ENCODE results near the gene COL16A1. TPM values are rescaled to one million over a fixed set of nuclear protein-coding genes. Genes with fewer than 3 reads are reported as not detected.

Gene COL16A1
- 10.3 and 13.8 TPM in 2 replicates for total RNA-seq (2014; rRNA removed; shearing (Covaris generic))

DNA sequence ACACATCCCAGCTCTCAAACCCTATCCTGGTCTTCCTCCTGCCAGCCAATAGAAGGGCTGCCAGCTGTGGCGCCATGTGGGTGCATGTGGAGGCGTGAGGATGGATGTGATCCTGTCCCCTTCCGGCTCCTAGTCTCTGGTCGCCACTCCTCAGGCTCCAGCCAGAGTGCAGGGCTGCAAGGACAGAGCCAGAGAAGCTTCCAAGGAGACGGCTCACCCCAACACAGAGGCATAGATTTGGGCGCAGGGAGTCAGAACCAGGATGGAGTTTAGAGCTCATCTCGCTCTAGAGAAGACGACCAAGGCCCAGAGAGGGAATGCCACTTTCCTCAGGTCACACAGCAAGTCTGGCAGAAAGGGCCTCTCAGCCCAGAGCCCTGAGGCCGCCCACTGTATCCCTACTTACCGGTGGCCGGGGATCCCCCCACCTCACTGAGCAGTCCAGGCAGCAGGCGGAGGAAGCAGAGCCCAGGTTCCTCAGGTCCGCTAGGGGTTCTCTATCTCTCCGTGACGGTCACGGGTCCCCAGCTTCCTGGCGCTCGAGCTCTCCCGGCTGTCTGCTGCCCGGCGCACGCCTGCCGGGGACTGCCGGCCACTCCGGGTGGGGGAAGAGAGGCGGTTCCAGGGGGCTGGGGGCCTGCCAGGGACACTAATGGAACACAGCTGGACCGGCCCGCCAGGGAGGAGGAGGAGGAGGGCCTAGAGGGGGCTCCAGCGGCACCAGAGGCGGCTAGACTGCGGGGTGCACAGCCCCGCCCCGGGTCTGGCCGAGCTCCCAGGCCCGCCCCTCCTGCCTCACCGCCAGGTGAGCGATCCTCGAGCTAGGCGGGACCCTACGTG lies at the start of gene COL16A1:
Gene COL16A1 (minus strand): TSS at position 587 of the 840 bp plus-strand sequence. CDS start 1,824 bp downstream, outside the sequence.
- Histone ChIP-seq H3K36me3 (replicated peaks; ENCODE audit: control insufficient read depth, insufficient read depth, low read length) (no peaks in the 10 kb centered on the region; the same call in 1 of the 2 replicates), H3K27me3 (ENCODE audit: control insufficient read depth, insufficient read depth, low read length) (no peaks in the 10 kb centered on the region; the same call in 1 of the 2 replicates), H3K4me3 (ENCODE audit: insufficient read depth, low read depth, low read length) (peak within 1 kb of the TSS; percentile 59)
- DNase-seq, result peak; percentile 96

DNA sequence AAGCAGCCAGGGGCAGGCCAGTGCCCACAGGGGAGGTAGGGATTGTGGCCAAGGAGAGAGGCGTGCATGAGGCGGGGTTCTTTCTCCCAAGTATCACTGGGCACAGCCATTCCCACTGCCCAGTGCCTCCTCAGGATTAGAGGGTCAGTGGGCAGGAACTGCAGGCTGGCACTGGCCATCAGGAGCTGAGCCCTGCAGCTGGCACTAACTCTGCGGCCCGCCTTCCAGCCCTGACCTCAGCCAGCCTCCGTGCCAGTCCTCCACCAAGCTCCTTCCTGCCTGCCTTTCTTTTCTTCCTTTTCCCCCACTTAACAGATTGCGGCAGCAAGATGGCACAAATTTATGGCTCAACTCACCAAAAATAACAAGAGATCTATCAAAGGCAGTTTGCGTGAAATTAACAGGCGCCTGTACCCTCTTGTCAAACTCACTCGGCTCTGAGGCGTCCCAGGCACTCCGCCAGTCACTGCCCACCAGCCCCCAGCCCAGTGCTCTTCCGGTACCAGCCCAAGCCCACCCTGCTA lies 49.2 kb upstream of the COL16A1 start:
- no peaks in the 10 kb centered on the region for H3K27me3 ChIP-seq (ENCODE audit: control insufficient read depth, insufficient read depth, low read length)
- no peaks in the 10 kb centered on the region; the same call in 1 of the 2 replicates for H3K36me3 ChIP-seq (replicated peaks; ENCODE audit: control insufficient read depth, insufficient read depth, low read length)
- H3K4me3 ChIP-seq (ENCODE audit: insufficient read depth, low read depth, low read length), result no peak overlapping the region
- no peak for DNase-seq

GRCh38 chr1:31752258-31752657 lies 48.4 kb upstream of the COL16A1 start:
- no peaks in the 10 kb centered on the region; the same call in 1 of the 2 replicates for H3K36me3 ChIP-seq (replicated peaks; ENCODE audit: control insufficient read depth, insufficient read depth, low read length)
- H3K4me3 ChIP-seq (ENCODE audit: insufficient read depth, low read depth, low read length), result no peak overlapping the region
- no peaks in the 10 kb centered on the region for H3K27me3 ChIP-seq (ENCODE audit: control insufficient read depth, insufficient read depth, low read length)
- peak; percentile 76 for DNase-seq

DNA sequence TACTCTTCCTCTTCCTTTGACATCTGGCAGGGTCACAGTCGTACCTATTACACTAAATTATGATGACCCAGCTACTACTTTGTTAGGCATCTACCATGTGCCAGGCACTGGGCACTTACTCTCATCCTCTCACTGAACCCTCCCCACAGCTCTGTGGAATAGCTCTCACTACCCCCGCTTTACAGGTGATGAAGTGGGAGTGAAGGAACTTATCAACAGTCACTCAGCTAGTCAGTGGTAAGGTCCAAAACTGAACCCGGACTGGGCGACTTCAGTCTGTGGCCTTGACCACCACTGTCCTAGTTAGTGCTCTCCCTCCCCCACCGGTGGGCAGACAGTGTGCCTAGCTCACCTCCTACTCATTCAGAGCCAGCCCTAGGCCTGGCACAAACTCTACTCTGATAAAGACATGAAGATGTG lies 48.0 kb upstream of the COL16A1 start:
- H3K4me3 ChIP-seq (ENCODE audit: insufficient read depth, low read depth, low read length), result no peak overlapping the region
- H3K36me3 ChIP-seq (replicated peaks; ENCODE audit: control insufficient read depth, insufficient read depth, low read length), result no peaks in the 10 kb centered on the region; the same call in 1 of the 2 replicates
- no peak for DNase-seq
- H3K27me3 ChIP-seq (ENCODE audit: control insufficient read depth, insufficient read depth, low read length), result no peaks in the 10 kb centered on the region

DNA sequence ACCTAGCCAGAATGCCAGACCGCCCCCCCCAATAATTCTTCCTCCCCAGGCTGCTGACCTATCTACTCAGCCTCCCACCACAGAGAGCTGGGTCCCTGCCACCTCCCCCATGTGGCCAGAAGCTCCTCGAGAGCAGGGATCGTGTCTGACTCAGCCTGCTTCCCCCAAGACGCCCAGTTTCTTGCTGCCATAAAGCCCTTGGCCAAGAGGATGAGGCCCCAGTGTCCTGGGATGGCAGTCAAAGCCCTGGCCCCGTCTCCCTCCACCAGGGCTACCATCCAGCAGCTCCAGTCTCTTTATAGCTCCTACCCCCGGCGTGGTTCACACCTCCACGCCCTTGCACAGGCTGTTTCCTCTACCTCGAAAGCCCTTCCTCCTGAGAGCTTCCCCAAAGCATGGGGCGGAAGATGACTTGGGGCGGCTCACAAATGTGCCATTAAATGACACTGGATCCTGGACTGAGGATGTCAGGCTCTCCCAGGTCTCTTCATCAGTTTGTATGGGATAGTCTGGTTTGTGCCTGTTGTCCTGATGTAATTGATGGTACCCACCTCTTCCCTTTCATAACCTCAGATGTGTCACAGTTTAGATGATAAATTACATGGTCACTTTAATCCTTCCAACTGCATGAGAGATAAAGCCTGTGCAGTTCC lies 47.2 kb upstream of the COL16A1 start:
- Histone ChIP-seq H3K27me3 (ENCODE audit: control insufficient read depth, insufficient read depth, low read length) (no peaks in the 10 kb centered on the region), H3K36me3 (replicated peaks; ENCODE audit: control insufficient read depth, insufficient read depth, low read length) (no peaks in the 10 kb centered on the region; the same call in 1 of the 2 replicates), H3K4me3 (ENCODE audit: insufficient read depth, low read depth, low read length) (no peak overlapping the region)
- no peak for DNase-seq

DNA sequence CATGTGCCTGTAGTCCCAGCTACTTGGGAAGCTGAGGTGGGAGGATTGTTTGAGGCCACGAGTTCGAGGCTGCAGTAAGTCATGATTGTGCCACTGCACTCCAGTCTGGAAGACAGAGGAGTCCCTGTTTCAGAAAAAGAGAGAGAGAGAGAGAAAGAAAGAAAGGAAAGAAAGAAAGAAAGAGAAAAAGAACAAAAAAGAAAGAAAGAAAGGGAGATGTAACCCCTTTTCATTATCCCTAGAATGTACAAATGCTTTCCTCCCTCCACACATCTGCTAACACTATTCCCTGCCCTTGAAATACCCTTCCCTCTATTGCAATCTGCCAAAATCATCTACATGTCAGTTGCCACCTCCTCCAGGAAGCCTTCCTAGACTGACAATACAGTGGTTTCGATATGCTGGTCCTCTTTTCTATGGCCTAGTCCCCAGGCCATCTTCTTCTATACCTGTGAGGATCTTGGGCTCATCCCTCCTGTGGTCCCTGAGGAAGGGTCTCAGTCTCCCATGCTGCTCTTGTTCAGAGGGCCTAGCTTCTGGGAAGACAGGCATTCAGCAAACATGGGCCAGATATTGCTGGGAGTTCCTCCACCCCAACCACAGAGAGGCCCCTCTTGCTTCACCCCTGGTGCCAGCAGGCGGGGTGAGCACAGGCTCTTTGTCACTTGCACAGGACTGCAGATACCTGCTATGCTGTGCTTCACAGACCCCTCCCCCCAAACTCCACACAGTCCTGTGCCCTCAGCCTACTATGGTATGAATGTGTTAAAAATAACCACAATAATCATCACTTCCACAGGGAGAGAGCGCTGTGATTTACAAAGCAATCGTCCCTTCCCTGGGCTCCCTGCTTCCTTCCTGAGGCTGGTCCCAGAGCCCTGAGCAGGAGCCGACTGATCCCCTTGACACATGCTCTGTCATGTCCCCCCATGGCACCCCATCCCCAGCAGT lies 46.2 kb upstream of the COL16A1 start:
- H3K27me3 ChIP-seq (ENCODE audit: control insufficient read depth, insufficient read depth, low read length), result no peaks in the 10 kb centered on the region
- no peaks in the 10 kb centered on the region for H3K36me3 ChIP-seq (replicated peaks; ENCODE audit: control insufficient read depth, insufficient read depth, low read length)
- DNase-seq, result no peak
- H3K4me3 ChIP-seq (ENCODE audit: insufficient read depth, low read depth, low read length), result no peak overlapping the region

DNA sequence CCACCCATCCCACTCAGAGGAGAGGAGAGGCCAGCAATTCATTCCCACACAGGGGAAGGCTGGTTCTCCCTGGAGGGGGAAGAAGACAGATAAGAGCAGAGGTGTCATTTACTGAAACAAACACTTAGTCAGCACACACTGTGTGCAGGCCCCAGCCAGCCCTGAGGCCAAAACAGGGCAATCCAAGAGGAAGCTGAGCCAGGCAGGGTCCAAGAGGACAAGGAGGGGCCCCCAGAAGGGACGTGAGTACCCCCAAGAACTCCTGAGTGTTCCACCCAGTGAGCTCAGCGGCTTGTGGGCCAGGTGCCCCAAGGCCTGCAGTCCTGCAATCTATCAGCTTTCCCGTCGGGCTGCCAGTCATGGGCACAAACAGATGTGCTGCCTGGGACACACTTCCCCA lies 44.5 kb upstream of the COL16A1 start:
- no peaks in the 10 kb centered on the region for H3K36me3 ChIP-seq (replicated peaks; ENCODE audit: control insufficient read depth, insufficient read depth, low read length)
- no peak overlapping the region for H3K4me3 ChIP-seq (ENCODE audit: insufficient read depth, low read depth, low read length)
- H3K27me3 ChIP-seq (ENCODE audit: control insufficient read depth, insufficient read depth, low read length), result no peaks in the 10 kb centered on the region
- no peak for DNase-seq

GRCh38 chr1:31747304-31747703 lies 43.5 kb upstream of the COL16A1 start:
- H3K36me3 ChIP-seq (replicated peaks; ENCODE audit: control insufficient read depth, insufficient read depth, low read length), result no peaks in the 10 kb centered on the region
- no peaks in the 10 kb centered on the region for H3K27me3 ChIP-seq (ENCODE audit: control insufficient read depth, insufficient read depth, low read length)
- DNase-seq, result no peak
- H3K4me3 ChIP-seq (ENCODE audit: insufficient read depth, low read depth, low read length), result no peak overlapping the region

GRCh38 chr1:31746687-31747086 lies 42.9 kb upstream of the COL16A1 start:
- Histone ChIP-seq H3K27me3 (ENCODE audit: control insufficient read depth, insufficient read depth, low read length) (no peaks in the 10 kb centered on the region), H3K4me3 (ENCODE audit: insufficient read depth, low read depth, low read length) (no peak overlapping the region), H3K36me3 (replicated peaks; ENCODE audit: control insufficient read depth, insufficient read depth, low read length) (no peaks in the 10 kb centered on the region)
- DNase-seq, result no peak

DNA sequence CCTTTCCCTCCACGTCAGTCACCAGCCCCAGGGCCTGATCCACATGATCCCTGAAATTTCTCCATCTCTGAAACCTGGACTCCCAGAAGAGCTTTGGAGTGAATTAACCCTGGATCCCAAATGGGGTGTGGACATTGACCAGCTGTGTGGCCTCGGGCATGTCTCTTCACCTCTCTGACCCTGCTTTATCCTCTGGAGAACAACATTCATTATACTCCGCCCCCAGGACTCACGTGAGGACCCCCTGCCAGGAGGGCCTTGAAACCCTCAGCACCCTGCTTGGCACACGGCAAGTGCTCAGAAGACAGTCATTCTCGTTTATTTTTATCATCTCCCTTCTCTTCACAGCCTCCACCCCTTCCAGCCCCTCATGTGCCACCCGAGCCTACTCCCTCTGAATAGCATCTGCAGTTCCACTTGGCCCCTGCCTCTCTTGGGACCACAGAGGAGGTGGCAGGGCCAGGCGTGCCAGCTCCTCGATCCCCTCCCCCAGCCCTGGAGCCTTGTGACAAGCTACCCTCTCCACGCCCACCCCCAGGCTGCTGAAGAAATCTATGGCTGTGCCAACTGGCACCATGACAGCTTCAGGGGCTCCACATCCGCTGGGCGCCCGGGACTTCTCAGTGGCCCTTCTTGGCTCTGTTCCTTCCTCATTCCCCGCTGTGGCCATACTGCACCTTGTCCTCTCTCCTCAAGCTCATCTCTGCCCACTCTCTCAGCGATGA lies 42.3 kb upstream of the COL16A1 start:
- no peaks in the 10 kb centered on the region for H3K36me3 ChIP-seq (replicated peaks; ENCODE audit: control insufficient read depth, insufficient read depth, low read length)
- no peaks in the 10 kb centered on the region for H3K27me3 ChIP-seq (ENCODE audit: control insufficient read depth, insufficient read depth, low read length)
- no peak overlapping the region for H3K4me3 ChIP-seq (ENCODE audit: insufficient read depth, low read depth, low read length)
- peak; percentile 66 for DNase-seq

DNA sequence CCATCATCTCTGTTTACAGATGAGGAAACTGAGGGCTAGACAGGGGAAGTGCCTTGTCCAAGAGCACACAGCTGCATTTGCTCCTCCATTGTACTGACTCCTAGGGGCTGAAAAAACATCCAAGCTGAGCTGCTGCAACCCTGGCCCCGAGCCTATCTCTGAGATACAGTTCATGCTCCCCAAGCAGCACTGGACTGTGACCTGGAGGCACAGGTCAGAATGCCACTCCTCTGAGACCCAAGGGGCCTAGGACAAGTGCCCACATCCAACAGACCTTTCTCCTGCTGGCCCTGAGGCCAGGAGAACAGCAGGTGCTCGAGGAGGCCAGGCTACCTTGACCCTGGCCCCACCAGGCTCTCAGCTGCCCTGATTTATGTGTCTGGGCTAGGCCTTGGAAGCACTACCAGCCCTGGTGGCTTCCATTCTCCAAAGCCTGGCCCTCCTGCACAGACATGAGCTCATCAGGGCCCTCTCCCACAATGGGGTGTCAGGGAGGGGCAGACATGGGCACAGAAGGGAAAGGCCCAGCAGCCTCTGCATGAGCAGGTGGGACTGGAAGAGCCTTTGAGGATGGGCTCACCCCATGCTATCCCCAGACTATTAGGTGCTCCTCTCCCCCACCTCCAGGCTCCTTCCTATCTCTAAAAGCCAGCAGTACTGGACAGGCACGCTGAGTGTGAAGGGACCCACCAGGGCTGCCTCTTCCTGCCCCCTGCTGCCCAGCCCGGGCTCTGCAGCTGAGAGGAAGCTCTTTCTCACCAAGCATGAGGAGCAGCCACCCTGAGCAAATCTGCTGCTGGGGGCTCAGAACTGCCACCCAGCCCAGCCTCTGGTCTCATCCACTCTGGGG lies 41.5 kb upstream of the COL16A1 start:
- DNase-seq, result peak; percentile 95
- no peaks in the 10 kb centered on the region for H3K36me3 ChIP-seq (replicated peaks; ENCODE audit: control insufficient read depth, insufficient read depth, low read length)
- H3K27me3 ChIP-seq (ENCODE audit: control insufficient read depth, insufficient read depth, low read length), result no peaks in the 10 kb centered on the region
- no peak overlapping the region for H3K4me3 ChIP-seq (ENCODE audit: insufficient read depth, low read depth, low read length)

- Histone ChIP-seq H3K4me3 (ENCODE audit: insufficient read depth, low read depth, low read length) (no peak overlapping the region), H3K27me3 (ENCODE audit: control insufficient read depth, insufficient read depth, low read length) (no peaks in the 10 kb centered on the region), H3K36me3 (replicated peaks; ENCODE audit: control insufficient read depth, insufficient read depth, low read length) (no peaks in the 10 kb centered on the region)
- no peak for DNase-seq
These were observed 40.5 kb upstream of the COL16A1 start for GRCh38 chr1:31744165-31744888.

Measured in H7 (cell line).